GM12878 (cell line): ENCODE data around the gene AMPD2. TPM values are rescaled to one million over a fixed set of nuclear protein-coding genes. Genes with fewer than 3 reads are reported as not detected.
A peak's percentile ranks its signal among the peaks of the same experiment; 100 is the strongest.

Experiments
- ASH2L ChIP-seq: fragments of 300-600, 200-600 bp; sonication (generic); IDR thresholded peaks from 2 replicates; pipeline ENCODE4 v1.6.1; 2017; ENCODE audit warnings: low read depth, mild to moderate bottlenecking, borderline replicate concordance
- BHLHE40 ChIP-seq, 2 experiments: fragments of 450-650 bp in 1 of 2; IDR thresholded peaks; 2 replicates each; pipeline ENCODE4 v1.6.1; 2011 to 2017; ENCODE audit warnings: low read depth in 2 of 2, borderline replicate concordance in 1 of 2, improper control_type of control experiment in 1 of 2, low read length in 1 of 2, mild to moderate bottlenecking in 1 of 2
- E4F1 ChIP-seq: fragments of 450-650 bp; IDR thresholded peaks from 2 replicates; pipeline ENCODE4 v1.6.1; 2018; ENCODE audit warnings: borderline replicate concordance, mild to moderate bottlenecking; ENCODE audit not compliant: partially characterized antibody
- KLF5 ChIP-seq: fragments of 450-650 bp; IDR thresholded peaks from 2 replicates; pipeline ENCODE4 v1.6.1; 2014; ENCODE audit warnings: mild to moderate bottlenecking; ENCODE audit not compliant: partially characterized antibody
- MEF2A ChIP-seq: IDR thresholded peaks from 2 replicates; pipeline ENCODE4 v1.6.1; 2011; ENCODE audit warnings: low read depth, mild to moderate bottlenecking, low read length, moderate library complexity; ENCODE audit not compliant: insufficient read depth
- MTA2 ChIP-seq: fragments of 450-650 bp; IDR thresholded peaks from 2 replicates; pipeline ENCODE4 v1.6.1; 2016; ENCODE audit warnings: low read depth, mild to moderate bottlenecking, moderate library complexity
- MTA3 ChIP-seq: IDR thresholded peaks from 2 replicates; pipeline ENCODE4 v1.6.1; 2012; ENCODE audit warnings: low read length, inconsistent platforms, borderline replicate concordance
- NFYA ChIP-seq: IDR thresholded peaks from 2 replicates; pipeline ENCODE4 v1.6.1; 2011; ENCODE audit warnings: low read depth, mild to moderate bottlenecking, low read length, improper control_type of control experiment, borderline replicate concordance
- NR2F1 ChIP-seq: fragments of 450-650 bp; conservative IDR thresholded peaks from 2 replicates; pipeline ENCODE4 v1.6.1; 2017; ENCODE audit warnings: mild to moderate bottlenecking
- NRF1 ChIP-seq: conservative IDR thresholded peaks from 2 replicates; pipeline ENCODE4 v1.6.1; 2011; ENCODE audit warnings: mild to moderate bottlenecking, low read depth, low read length, improper control_type of control experiment
- RB1 ChIP-seq: fragments of 450-650 bp; formaldehyde crosslinking; IDR thresholded peaks from 2 replicates; pipeline ENCODE4 v1.6.1; 2017; ENCODE audit warnings: mild to moderate bottlenecking, borderline replicate concordance
- RUNX3 ChIP-seq: IDR thresholded peaks from 2 replicates; pipeline ENCODE4 v1.6.1; 2012; ENCODE audit warnings: low read length, inconsistent platforms
- WRNIP1 ChIP-seq: IDR thresholded peaks from 2 replicates; pipeline ENCODE4 v1.6.1; 2011; ENCODE audit warnings: low read depth, low read length, improper control_type of control experiment, borderline replicate concordance
- YBX1 ChIP-seq: fragments of 450-650 bp; IDR thresholded peaks from 2 replicates; pipeline ENCODE4 v1.6.1; 2016; ENCODE audit warnings: antibody characterized with exemption
- ZBTB11 ChIP-seq: fragments of 450-650 bp; formaldehyde crosslinking; IDR thresholded peaks from 2 replicates; pipeline ENCODE4 v1.5.0; 2022; ENCODE audit warnings: mild to moderate bottlenecking, missing genetic modification characterization
- ZBTB33 ChIP-seq: fragments of 450-650 bp; IDR thresholded peaks from 2 replicates; pipeline ENCODE4 v1.6.1; 2017; ENCODE audit warnings: mild to moderate bottlenecking
- polyA plus RNA-seq, 11 experiments: library from polyadenylated mRNA; depleted of rRNA in 4 of 11; unstranded in 6 of 11; stranded (reverse) in 5 of 11; fragments of >200 nt; fragmentation: Nextera tagmentation in 4 of 11; fragmentation: Illumina TruSeq in 1 of 11; extraction: Ambion mirVana in 4 of 11; extraction: Trizol in 1 of 11; gene quantifications; 1 replicate in 1 of 11; 2 replicates in 10 of 11; pipeline versions ENCODE4 v1.2.1 to v1.2.3, GENCODE V29; 2011 to 2016; ENCODE audit warnings: inconsistent platforms in 2 of 11, missing spikeins in 2 of 11, low read depth in 1 of 11
- total RNA-seq, 4 experiments: library from RNA; depleted of rRNA in 3 of 4; stranded (reverse); fragments of >200 nt in 3 of 4; fragmentation: Illumina TruSeq in 1 of 4; extraction: Trizol in 1 of 4; gene quantifications; 2 replicates each; pipeline versions ENCODE4 v1.2.1 to v1.2.3, GENCODE V29; 2013 to 2021

AMPD2 gene
- total and polyA plus RNA-seq, 10 of the 15 experiments (the other 5 are each of a cell fraction or from before 2014, with no cell fraction given), result 2.0 to 75.9 (median 31.3) TPM

GRCh38 chr1:109655615-109656519, 36.2 kb downstream of the AMPD2 start, which contains the start of gene GSTM4 (continued):
- TF ChIP-seq ZBTB11 (no peak), MEF2A (no peak), NRF1 (no peak), RUNX3 (no peak), BHLHE40 (IDR thresholded peaks at IDR 0.05; ENCODE audit: borderline replicate concordance in 1 of 2, low read depth in 2 of 2, low read length in 1 of 2) (peak; percentile 69 to 86; a peak in 3 of 4 replicates), NR2F1 (peak; percentile 77), NFYA (no peak), WRNIP1 (no peak), RB1 (peak; percentile 73; the same call in 1 of the 2 replicates), MTA2 (peak; percentile 28; the same call in 1 of the 2 replicates), E4F1 (peak; percentile 29), KLF5 (peak; percentile 48), MTA3 (no peak), ASH2L (peak; percentile 46; the same call in 1 of the 2 replicates), YBX1 (no peak), ZBTB33 (no peak)
